ENCODE data around the gene RCAN2. TPM values are rescaled to one million over a fixed set of nuclear protein-coding genes. Genes with fewer than 3 reads are reported as not detected.

RCAN2 gene
- total RNA-seq, 1 experiment from 2014 or later = 3.7 TPM

DNA sequence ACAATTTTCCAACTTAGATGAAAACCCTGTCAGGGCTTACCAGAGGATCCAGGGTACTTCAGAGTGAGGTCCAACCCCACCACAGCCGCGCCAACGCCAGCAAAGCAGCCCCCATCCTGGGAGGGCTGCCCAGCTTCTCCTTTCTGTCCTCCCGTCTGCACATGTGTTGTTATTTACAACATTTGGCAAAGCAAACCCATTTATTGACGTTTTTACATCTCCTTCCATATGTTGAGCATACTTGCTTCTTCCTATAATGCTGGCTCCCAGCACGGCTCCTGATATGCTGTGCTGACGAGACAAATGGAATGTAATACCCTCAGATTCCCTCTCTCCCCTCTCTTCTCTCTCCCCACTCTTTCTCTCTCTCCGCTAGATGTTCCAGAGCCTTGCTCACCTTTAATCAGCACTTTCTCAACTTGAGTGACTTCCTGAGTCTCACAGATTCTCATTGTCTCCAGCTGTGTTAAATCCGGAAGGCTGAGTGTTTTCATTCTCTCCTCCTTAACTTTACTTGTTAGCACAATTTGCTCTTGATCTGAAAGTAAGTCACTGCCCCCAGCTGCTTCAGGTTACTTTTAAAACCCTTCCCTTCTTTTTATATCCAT is 22.7 kb downstream of the RCAN2 start:
- intact Hi-C loops (cut with micrococcal nuclease; ENCODE audit: unreplicated experiment) = no loop called here

GRCh38 chr6:46466570-46466969 is 24.7 kb downstream of the RCAN2 start:
- Mint-ChIP-seq H3K4me3 (ENCODE audit: low read depth, unreplicated experiment) (no peak overlapping the region), H3K27ac (ENCODE audit: unreplicated experiment) (no peak overlapping the region), H3K27me3 (ENCODE audit: unreplicated experiment) (no peaks in the 10 kb centered on the region), H3K9me3 (ENCODE audit: low read depth, unreplicated experiment) (no peaks in the 10 kb centered on the region), H3K36me3 (ENCODE audit: insufficient read depth, unreplicated experiment) (no peaks in the 10 kb centered on the region), H3K4me1 (ENCODE audit: low read depth, unreplicated experiment) (peaks cover 12% of the 10 kb centered on the region)
- DNase-seq = no peak
- intact Hi-C loops (cut with micrococcal nuclease; ENCODE audit: unreplicated experiment) = no loop called here
- TF ChIP-seq, protein P1, sequence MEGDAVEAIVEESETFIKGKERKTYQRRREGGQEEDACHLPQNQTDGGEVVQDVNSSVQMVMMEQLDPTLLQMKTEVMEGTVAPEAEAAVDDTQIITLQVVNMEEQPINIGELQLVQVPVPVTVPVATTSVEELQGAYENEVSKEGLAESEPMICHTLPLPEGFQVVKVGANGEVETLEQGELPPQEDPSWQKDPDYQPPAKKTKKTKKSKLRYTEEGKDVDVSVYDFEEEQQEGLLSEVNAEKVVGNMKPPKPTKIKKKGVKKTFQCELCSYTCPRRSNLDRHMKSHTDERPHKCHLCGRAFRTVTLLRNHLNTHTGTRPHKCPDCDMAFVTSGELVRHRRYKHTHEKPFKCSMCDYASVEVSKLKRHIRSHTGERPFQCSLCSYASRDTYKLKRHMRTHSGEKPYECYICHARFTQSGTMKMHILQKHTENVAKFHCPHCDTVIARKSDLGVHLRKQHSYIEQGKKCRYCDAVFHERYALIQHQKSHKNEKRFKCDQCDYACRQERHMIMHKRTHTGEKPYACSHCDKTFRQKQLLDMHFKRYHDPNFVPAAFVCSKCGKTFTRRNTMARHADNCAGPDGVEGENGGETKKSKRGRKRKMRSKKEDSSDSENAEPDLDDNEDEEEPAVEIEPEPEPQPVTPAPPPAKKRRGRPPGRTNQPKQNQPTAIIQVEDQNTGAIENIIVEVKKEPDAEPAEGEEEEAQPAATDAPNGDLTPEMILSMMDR (IDR thresholded peaks at IDR 0.05; ENCODE audit: unreplicated experiment) = no peak
- CTCF ChIA-PET = no interaction called here
- BruUV-seq (replicated peaks) = no TSS peak

More for the DNA sequence above, 22.7 kb downstream of the RCAN2 start:
- peaks cover 13% of the 10 kb centered on the region for H3K4me1 Mint-ChIP-seq (ENCODE audit: low read depth, unreplicated experiment)
- no peaks in the 10 kb centered on the region for H3K36me3 Mint-ChIP-seq (ENCODE audit: insufficient read depth, unreplicated experiment)
- BruUV-seq (replicated peaks) = no TSS peak
- H3K27ac Mint-ChIP-seq (ENCODE audit: unreplicated experiment) = no peak overlapping the region
- H3K27me3 Mint-ChIP-seq (ENCODE audit: unreplicated experiment) = peaks cover 12% of the 10 kb centered on the region
- no peaks in the 10 kb centered on the region for H3K9me3 Mint-ChIP-seq (ENCODE audit: low read depth, unreplicated experiment)
- H3K4me3 Mint-ChIP-seq (ENCODE audit: low read depth, unreplicated experiment) = no peak overlapping the region
- TF ChIP-seq, protein P1 (IDR thresholded peaks at IDR 0.05; ENCODE audit: unreplicated experiment) = no peak
- DNase-seq = no peak
- CTCF ChIA-PET = no interaction called here

GRCh38 chr6:46465294-46466165 is 25.7 kb downstream of the RCAN2 start:
- no TSS peak for BruUV-seq (replicated peaks)

GRCh38 chr6:46456297-46456696 is 35.0 kb downstream of the RCAN2 start:
- no peak overlapping the region for H3K4me3 Mint-ChIP-seq (ENCODE audit: low read depth, unreplicated experiment)
- CTCF ChIA-PET = no interaction called here
- TF ChIP-seq, protein P1 (IDR thresholded peaks at IDR 0.05; ENCODE audit: unreplicated experiment) = no peak
- no TSS peak for BruUV-seq (replicated peaks)
- no peaks in the 10 kb centered on the region for H3K36me3 Mint-ChIP-seq (ENCODE audit: insufficient read depth, unreplicated experiment)
- intact Hi-C loops (cut with micrococcal nuclease; ENCODE audit: unreplicated experiment) = no loop called here
- no peak overlapping the region for H3K27ac Mint-ChIP-seq (ENCODE audit: unreplicated experiment)
- DNase-seq = no peak
- no peaks in the 10 kb centered on the region for H3K9me3 Mint-ChIP-seq (ENCODE audit: low read depth, unreplicated experiment)
- H3K27me3 Mint-ChIP-seq (ENCODE audit: unreplicated experiment) = peaks cover 12% of the 10 kb centered on the region
- no peaks in the 10 kb centered on the region for H3K4me1 Mint-ChIP-seq (ENCODE audit: low read depth, unreplicated experiment)

More at GRCh38 chr6:46465294-46466165, 25.7 kb downstream of the RCAN2 start:
- no peak overlapping the region for H3K4me3 Mint-ChIP-seq (ENCODE audit: low read depth, unreplicated experiment)
- H3K36me3 Mint-ChIP-seq (ENCODE audit: insufficient read depth, unreplicated experiment) = no peaks in the 10 kb centered on the region
- CTCF ChIA-PET = interaction anchor here (0.8 kb wide), 1 partner anchor 28 kb away, joined by 3 read pairs; no protein-coding TSS in a partner anchor
- H3K27ac Mint-ChIP-seq (ENCODE audit: unreplicated experiment) = no peak overlapping the region
- H3K4me1 Mint-ChIP-seq (ENCODE audit: low read depth, unreplicated experiment) = peaks cover 12% of the 10 kb centered on the region
- DNase-seq = no peak
- no peaks in the 10 kb centered on the region for H3K9me3 Mint-ChIP-seq (ENCODE audit: low read depth, unreplicated experiment)
- intact Hi-C loops (cut with micrococcal nuclease; ENCODE audit: unreplicated experiment) = no loop called here
- no peaks in the 10 kb centered on the region for H3K27me3 Mint-ChIP-seq (ENCODE audit: unreplicated experiment)
- TF ChIP-seq, protein P1 (IDR thresholded peaks at IDR 0.05; ENCODE audit: unreplicated experiment) = no peak

Data from Calu3 (cell line).